ENCODE data around the gene PLN. TPM values are rescaled to one million over a fixed set of nuclear protein-coding genes. Genes with fewer than 3 reads are reported as not detected.

The PLN gene
- not detected in 2 replicates for total RNA-seq

DNA sequence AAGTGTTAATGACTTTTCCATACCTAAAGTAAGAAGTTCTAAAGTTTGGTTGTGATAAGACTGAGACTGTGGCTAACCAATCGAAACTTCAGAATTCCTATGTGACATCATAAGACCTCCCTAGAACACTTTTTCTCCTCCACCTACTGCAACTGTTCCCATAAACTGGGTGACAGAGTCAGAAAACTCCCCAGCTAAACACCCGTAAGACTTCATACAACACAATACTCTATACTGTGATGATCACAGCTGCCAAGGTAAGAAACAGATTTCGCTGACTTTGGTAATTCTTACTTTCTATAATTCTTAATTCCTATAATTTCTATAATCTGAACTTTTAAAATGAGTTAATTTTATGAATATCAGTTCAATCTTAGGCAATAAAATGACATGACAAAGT is at the start of gene PLN:
Gene PLN, plus strand, starts transcription at position 161 of the 400 bp plus-strand sequence. CDS start 10,626 bp downstream, outside the sequence.

Other genes with a start within 250 kb of the PLN start
- 8.8 and 12.0 TPM in 2 replicates for gene CEP85L, start 103.3 kb downstream of the PLN start, total RNA-seq

All from endothelial cell of coronary artery (primary cell).